Right lobe of liver (tissue), 4 donors: ENCODE data around the gene CASP6.

Source experiments
- POLR2A ChIP-seq: fragments of 450-650 bp; IDR thresholded peaks from one replicate; pipeline ENCODE4 v1.6.1; 2017; ENCODE audit warnings: antibody characterized with exemption, mild to moderate bottlenecking
- TF ChIP-seq, protein P1 (sequence below), 4 donors: fragments of 200-600 bp in 3 of 4; fragments of 450-650 bp in 1 of 4; IDR thresholded peaks; one replicate each; pipeline versions ENCODE4 v1.5.1 to v1.8.0; 2016 to 2022; ENCODE audit warnings: antibody characterized with exemption in 4 of 4, mild to moderate bottlenecking in 2 of 4
- donor health status: DM: no; HTN: no; CAD: no.
- donor health status: DM: no; HTN: no; CAD: no.
- donor health status: DM: no; HTN: yes; CAD: no.

- TF ChIP-seq, protein P1, sequence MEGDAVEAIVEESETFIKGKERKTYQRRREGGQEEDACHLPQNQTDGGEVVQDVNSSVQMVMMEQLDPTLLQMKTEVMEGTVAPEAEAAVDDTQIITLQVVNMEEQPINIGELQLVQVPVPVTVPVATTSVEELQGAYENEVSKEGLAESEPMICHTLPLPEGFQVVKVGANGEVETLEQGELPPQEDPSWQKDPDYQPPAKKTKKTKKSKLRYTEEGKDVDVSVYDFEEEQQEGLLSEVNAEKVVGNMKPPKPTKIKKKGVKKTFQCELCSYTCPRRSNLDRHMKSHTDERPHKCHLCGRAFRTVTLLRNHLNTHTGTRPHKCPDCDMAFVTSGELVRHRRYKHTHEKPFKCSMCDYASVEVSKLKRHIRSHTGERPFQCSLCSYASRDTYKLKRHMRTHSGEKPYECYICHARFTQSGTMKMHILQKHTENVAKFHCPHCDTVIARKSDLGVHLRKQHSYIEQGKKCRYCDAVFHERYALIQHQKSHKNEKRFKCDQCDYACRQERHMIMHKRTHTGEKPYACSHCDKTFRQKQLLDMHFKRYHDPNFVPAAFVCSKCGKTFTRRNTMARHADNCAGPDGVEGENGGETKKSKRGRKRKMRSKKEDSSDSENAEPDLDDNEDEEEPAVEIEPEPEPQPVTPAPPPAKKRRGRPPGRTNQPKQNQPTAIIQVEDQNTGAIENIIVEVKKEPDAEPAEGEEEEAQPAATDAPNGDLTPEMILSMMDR (IDR thresholded peaks at IDR 0.05): no peak
- TF ChIP-seq POLR2A: no peak
Measured at GRCh38 chr4:109738104-109738872, 35.0 kb upstream of the CASP6 start.
